Measurements from ENCODE around the gene IZUMO1R. TPM values are rescaled to one million over a fixed set of nuclear protein-coding genes. Genes with fewer than 3 reads are reported as not detected.

IZUMO1R gene
- total and polyA plus RNA-seq, 8 donors: not detected

GRCh38 chr11:94325681-94326080, 21.3 kb downstream of the IZUMO1R start:
- DNase-seq: peak; percentile 29 to 31
- intact Hi-C loops (cut with DNase I; ENCODE audit: low total_unique reads): no loop called here

GRCh38 chr11:94326947-94327346, 22.6 kb downstream of the IZUMO1R start:
- H3K4me3 ChIP-seq: no peak overlapping the region
- intact Hi-C loops (cut with DNase I; ENCODE audit: low total_unique reads): no loop called here
- peaks cover 0 to 8% (median 3%) of the 10 kb centered on the region in 4 donors for H3K9me3 ChIP-seq
- H3K27ac ChIP-seq: no peak overlapping the region
- no peaks in the 10 kb centered on the region for H3K4me1 ChIP-seq
- WGBS, 5 donors: 38 to 66% (median 43%) methylated on average over 3 of the region's 3 CpGs
- H3K27me3 ChIP-seq: no peaks in the 10 kb centered on the region
- no peaks in the 10 kb centered on the region for H3K36me3 ChIP-seq
- DNase-seq: no peak
- TF ChIP-seq, protein P1, sequence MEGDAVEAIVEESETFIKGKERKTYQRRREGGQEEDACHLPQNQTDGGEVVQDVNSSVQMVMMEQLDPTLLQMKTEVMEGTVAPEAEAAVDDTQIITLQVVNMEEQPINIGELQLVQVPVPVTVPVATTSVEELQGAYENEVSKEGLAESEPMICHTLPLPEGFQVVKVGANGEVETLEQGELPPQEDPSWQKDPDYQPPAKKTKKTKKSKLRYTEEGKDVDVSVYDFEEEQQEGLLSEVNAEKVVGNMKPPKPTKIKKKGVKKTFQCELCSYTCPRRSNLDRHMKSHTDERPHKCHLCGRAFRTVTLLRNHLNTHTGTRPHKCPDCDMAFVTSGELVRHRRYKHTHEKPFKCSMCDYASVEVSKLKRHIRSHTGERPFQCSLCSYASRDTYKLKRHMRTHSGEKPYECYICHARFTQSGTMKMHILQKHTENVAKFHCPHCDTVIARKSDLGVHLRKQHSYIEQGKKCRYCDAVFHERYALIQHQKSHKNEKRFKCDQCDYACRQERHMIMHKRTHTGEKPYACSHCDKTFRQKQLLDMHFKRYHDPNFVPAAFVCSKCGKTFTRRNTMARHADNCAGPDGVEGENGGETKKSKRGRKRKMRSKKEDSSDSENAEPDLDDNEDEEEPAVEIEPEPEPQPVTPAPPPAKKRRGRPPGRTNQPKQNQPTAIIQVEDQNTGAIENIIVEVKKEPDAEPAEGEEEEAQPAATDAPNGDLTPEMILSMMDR (IDR thresholded peaks at IDR 0.05): no peak
- no peak for TF ChIP-seq POLR2AphosphoS5 (IDR thresholded peaks at IDR 0.05)
- no peak for TF ChIP-seq POLR2A (IDR thresholded peaks at IDR 0.05)
- TF ChIP-seq EP300 (IDR thresholded peaks at IDR 0.05): no peak

More at GRCh38 chr11:94325681-94326080, 21.3 kb downstream of the IZUMO1R start:
- 10 to 25% (median 22%) methylated on average over 1 of the region's 1 CpG for WGBS, 5 donors
- peaks cover 0 to 8% (median 3%) of the 10 kb centered on the region in 4 donors for H3K9me3 ChIP-seq
- no peaks in the 10 kb centered on the region for H3K4me1 ChIP-seq
- H3K27ac ChIP-seq: no peak overlapping the region
- H3K36me3 ChIP-seq: no peaks in the 10 kb centered on the region
- TF ChIP-seq, protein P1 (IDR thresholded peaks at IDR 0.05): peak in 1 of 7 experiments; percentile 12
- no peak for TF ChIP-seq EP300 (IDR thresholded peaks at IDR 0.05)
- no peaks in the 10 kb centered on the region for H3K27me3 ChIP-seq
- no peak overlapping the region for H3K4me3 ChIP-seq

GRCh38 chr11:94328587-94329080, 24.3 kb downstream of the IZUMO1R start:
- Histone ChIP-seq H3K27ac (no peak overlapping the region), H3K4me3 (no peak overlapping the region), H3K27me3 (no peaks in the 10 kb centered on the region), H3K9me3 (peaks cover 0 to 8% (median 3%) of the 10 kb centered on the region in 4 donors), H3K36me3 (no peaks in the 10 kb centered on the region), H3K4me1 (no peaks in the 10 kb centered on the region)
- 71 to 77% (median 74%) methylated on average over 5 to 6 of the region's 6 CpGs for WGBS, 5 donors
- intact Hi-C loops (cut with DNase I; ENCODE audit: low total_unique reads): no loop called here
- DNase-seq: no peak
- no peak for TF ChIP-seq POLR2A (IDR thresholded peaks at IDR 0.05)
- TF ChIP-seq, protein P1 (IDR thresholded peaks at IDR 0.05): no peak
- TF ChIP-seq EP300 (IDR thresholded peaks at IDR 0.05): no peak
- TF ChIP-seq POLR2AphosphoS5 (IDR thresholded peaks at IDR 0.05): no peak

DNA sequence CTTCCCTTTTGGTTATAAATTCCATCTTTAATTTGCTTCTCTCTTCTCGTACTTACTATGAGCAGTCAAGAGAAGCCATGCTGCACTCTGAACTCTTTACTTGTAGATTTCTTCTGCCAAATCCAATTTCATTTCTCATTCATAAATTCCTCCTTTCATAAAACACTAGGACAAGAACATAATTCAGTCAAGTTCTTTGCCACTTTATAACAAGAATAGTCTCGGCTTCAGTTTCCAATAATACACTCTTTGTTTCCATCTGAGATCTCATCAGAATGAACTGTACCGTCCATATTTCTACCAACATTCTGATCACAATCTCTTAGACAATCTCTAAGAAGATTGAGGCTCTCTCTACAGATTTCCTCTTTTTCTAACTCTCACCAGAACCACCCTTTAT, 25.1 kb downstream of the IZUMO1R start:
- Histone ChIP-seq H3K9me3 (peaks cover 0 to 8% (median 3%) of the 10 kb centered on the region in 4 donors), H3K27ac (no peak overlapping the region), H3K4me3 (no peak overlapping the region), H3K4me1 (no peaks in the 10 kb centered on the region), H3K27me3 (no peaks in the 10 kb centered on the region), H3K36me3 (no peaks in the 10 kb centered on the region)
- no peak for TF ChIP-seq POLR2AphosphoS5 (IDR thresholded peaks at IDR 0.05)
- no peak for TF ChIP-seq EP300 (IDR thresholded peaks at IDR 0.05)
- intact Hi-C loops (cut with DNase I; ENCODE audit: low total_unique reads): no loop called here
- 81 to 91% (median 85%) methylated on average over 3 of the region's 3 CpGs for WGBS, 5 donors
- DNase-seq: peak in 1 of 2 donors; percentile 8

- 68 to 91% (median 78%) methylated on average over 2 of the region's 2 CpGs for WGBS, 5 donors
- DNase-seq: no peak
- intact Hi-C loops (cut with DNase I; ENCODE audit: low total_unique reads): no loop called here
- Histone ChIP-seq H3K27ac (no peak overlapping the region), H3K9me3 (peaks cover 0 to 6% (median under 1%) of the 10 kb centered on the region in 4 donors), H3K36me3 (no peaks in the 10 kb centered on the region), H3K4me1 (no peaks in the 10 kb centered on the region), H3K27me3 (no peaks in the 10 kb centered on the region), H3K4me3 (no peak overlapping the region)
- TF ChIP-seq POLR2AphosphoS5 (IDR thresholded peaks at IDR 0.05): no peak
- no peak for TF ChIP-seq POLR2A (IDR thresholded peaks at IDR 0.05)
- TF ChIP-seq EP300 (IDR thresholded peaks at IDR 0.05): no peak
- TF ChIP-seq, protein P1 (IDR thresholded peaks at IDR 0.05): no peak
These were observed 26.4 kb downstream of the IZUMO1R start for GRCh38 chr11:94330789-94331188.
